Parathyroid adenoma (tissue), 2 donors: ENCODE data around the gene C13orf42.
"Not testable (repeated sequence)": the region's sequence is repeated elsewhere in the genome, so short reads cannot be mapped to it uniquely, and the experiment has no call there.

Source experiments
- H2AFZ ChIP-seq: fragments of 300-600 bp; sonication (generic); one replicate; pipeline ENCODE4 v1.7.0; 2017; ENCODE audit warnings: antibody characterized with exemption, mild to moderate bottlenecking
- H3K27ac ChIP-seq: fragments of 300-600 bp; sonication (generic); one replicate; pipeline ENCODE4 v1.7.0; 2017
- H3K27me3 ChIP-seq: fragments of 300-600 bp; sonication (generic); one replicate; pipeline ENCODE4 v1.7.0; 2017; ENCODE audit warnings: low read length; ENCODE audit not compliant: control insufficient read depth, insufficient read depth
- H3K36me3 ChIP-seq: fragments of 300-600 bp; sonication (generic); one replicate; pipeline ENCODE4 v1.7.0; 2017; ENCODE audit warnings: low read length; ENCODE audit not compliant: control insufficient read depth, insufficient read depth
- H3K4me1 ChIP-seq: fragments of 300-600 bp; sonication (generic); one replicate; pipeline ENCODE4 v1.7.0; 2017; ENCODE audit warnings: control low read depth
- H3K4me2 ChIP-seq: fragments of 300-600 bp; sonication (generic); one replicate; pipeline ENCODE4 v1.7.0; 2017; ENCODE audit warnings: low read length
- H3K4me3 ChIP-seq: fragments of 300-600 bp; sonication (generic); one replicate; pipeline ENCODE4 v1.7.0; 2017; ENCODE audit warnings: low read depth, low read length
- H3K79me2 ChIP-seq: fragments of 300-600 bp; sonication (generic); one replicate; pipeline ENCODE4 v1.7.0; 2017; ENCODE audit warnings: control low read depth
- H3K9ac ChIP-seq: fragments of 300-600 bp; sonication (generic); one replicate; pipeline ENCODE4 v1.7.0; 2017; ENCODE audit warnings: mild to moderate bottlenecking
- H3K9me3 ChIP-seq: fragments of 300-600 bp; sonication (generic); one replicate; pipeline ENCODE4 v1.7.0; 2017; ENCODE audit warnings: low read length; ENCODE audit not compliant: control insufficient read depth
- CTCF ChIP-seq: fragments of 300-600 bp; sonication (generic); IDR thresholded peaks from one replicate; pipeline ENCODE4 v1.7.0; 2017; ENCODE audit warnings: antibody characterized with exemption, mild to moderate bottlenecking
- donor health status: primary hyperparathyroidism.

C13orf42 gene

DNA sequence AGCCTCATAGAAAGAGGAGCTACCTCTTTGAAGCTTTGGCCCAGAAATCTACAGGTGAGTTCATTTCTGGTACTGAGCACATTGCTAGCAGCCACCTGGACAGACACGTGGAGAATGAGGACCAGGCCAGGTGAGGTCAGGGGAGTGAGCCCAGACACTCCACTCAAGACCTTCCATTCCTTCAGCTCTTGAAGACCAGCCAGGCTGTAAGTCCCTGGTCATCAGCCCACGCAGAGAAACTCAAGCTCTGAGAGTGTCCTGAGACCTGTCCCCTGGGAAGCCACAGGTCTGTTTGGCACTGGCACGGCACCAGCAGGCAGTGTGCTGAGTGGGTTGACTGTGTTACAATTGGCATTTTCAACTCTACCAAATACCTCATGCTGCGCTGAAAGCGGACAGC is 27.4 kb downstream of the C13orf42 start:
- Histone ChIP-seq H3K4me2 (no peak overlapping the region), H2AFZ (no peak overlapping the region), H3K9ac (no peak overlapping the region), H3K9me3 (no peaks in the 10 kb centered on the region), H3K4me3 (no peak overlapping the region), H3K27me3 (no peaks in the 10 kb centered on the region), H3K4me1 (no peaks in the 10 kb centered on the region), H3K27ac (no peak overlapping the region), H3K36me3 (no peaks in the 10 kb centered on the region), H3K79me2 (no peaks in the 10 kb centered on the region)
- no peak for TF ChIP-seq CTCF

- not testable (repeated sequence) for H3K27me3 ChIP-seq
These were observed 30.5 kb downstream of the C13orf42 start for GRCh38 chr13:51080478-51081065.

DNA sequence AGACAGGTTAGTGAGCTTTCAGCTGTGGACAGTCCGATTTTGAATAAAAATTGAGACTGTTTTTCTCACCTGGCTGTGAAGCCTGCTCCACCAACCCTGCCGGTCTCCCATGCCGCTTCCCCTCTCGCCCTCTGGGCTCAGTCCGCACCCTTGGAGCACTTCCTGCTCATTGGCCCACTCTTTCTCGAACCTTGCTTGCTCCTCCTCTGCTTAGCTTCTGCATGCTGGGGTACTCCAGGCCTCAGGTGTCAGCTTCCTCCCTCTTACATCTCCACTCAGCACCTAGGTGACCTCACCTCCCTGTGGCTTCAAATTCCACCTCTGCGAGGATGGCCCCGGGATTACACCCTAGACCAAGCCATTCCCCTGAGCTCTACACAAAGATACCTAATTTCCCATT is 39.6 kb downstream of the C13orf42 start:
- no peaks in the 10 kb centered on the region for H3K27me3 ChIP-seq
- H3K9me3 ChIP-seq: no peaks in the 10 kb centered on the region
- TF ChIP-seq CTCF: no peak
- H3K4me2 ChIP-seq: no peak overlapping the region
- H2AFZ ChIP-seq: no peak overlapping the region
- H3K9ac ChIP-seq: no peak overlapping the region
- H3K4me3 ChIP-seq: no peak overlapping the region
- H3K4me1 ChIP-seq: no peaks in the 10 kb centered on the region
- H3K27ac ChIP-seq: no peak overlapping the region
- no peaks in the 10 kb centered on the region for H3K36me3 ChIP-seq
- no peaks in the 10 kb centered on the region for H3K79me2 ChIP-seq

More at GRCh38 chr13:51080478-51081065, 30.5 kb downstream of the C13orf42 start:
- not testable (repeated sequence) for H2AFZ ChIP-seq, H3K4me3 ChIP-seq, H3K36me3 ChIP-seq, H3K79me2 ChIP-seq, H3K4me2 ChIP-seq, H3K9me3 ChIP-seq, H3K27ac ChIP-seq, H3K4me1 ChIP-seq, H3K9ac ChIP-seq

GRCh38 chr13:51070005-51070649 is 40.9 kb downstream of the C13orf42 start:
- Histone ChIP-seq H3K36me3 (no peaks in the 10 kb centered on the region), H2AFZ (no peak overlapping the region), H3K9me3 (no peaks in the 10 kb centered on the region), H3K27me3 (no peaks in the 10 kb centered on the region), H3K27ac (no peak overlapping the region), H3K79me2 (no peaks in the 10 kb centered on the region), H3K9ac (no peak overlapping the region), H3K4me3 (no peak overlapping the region), H3K4me1 (no peaks in the 10 kb centered on the region), H3K4me2 (no peak overlapping the region)
- TF ChIP-seq CTCF: peak; percentile 66

- Histone ChIP-seq H3K27me3 (no peaks in the 10 kb centered on the region), H3K4me1 (no peaks in the 10 kb centered on the region), H3K79me2 (no peaks in the 10 kb centered on the region), H3K4me3 (no peak overlapping the region), H3K36me3 (no peaks in the 10 kb centered on the region), H2AFZ (no peak overlapping the region), H3K4me2 (no peak overlapping the region), H3K27ac (no peak overlapping the region), H3K9me3 (no peaks in the 10 kb centered on the region), H3K9ac (no peak overlapping the region)
- no peak for TF ChIP-seq CTCF
These were observed 42.6 kb downstream of the C13orf42 start for GRCh38 chr13:51068501-51068900.
